Measurements from ENCODE around the gene TMEM94. TPM values are rescaled to one million over a fixed set of nuclear protein-coding genes. Genes with fewer than 3 reads are reported as not detected.

Gene TMEM94
- total and polyA plus RNA-seq, 2 of the 8 experiments (the other 6 are each of a cell fraction or from before 2014, with no cell fraction given) = 54.8 to 69.9 TPM

- H2BK5ac ChIP-seq (ENCODE audit: low read depth, low read length) = no peak overlapping the region
- H3K4ac ChIP-seq (replicated peaks; ENCODE audit: insufficient read length, low read depth, low read length) = no peak overlapping the region
- DNase-seq (ENCODE audit: low read depth in 1 of 2, low spot score in 2 of 2) = no peak
- H3K79me1 ChIP-seq (ENCODE audit: low read depth, low read length) = no peaks in the 10 kb centered on the region
- H2BK15ac ChIP-seq (ENCODE audit: low read length) = no peak overlapping the region
- H3K18ac ChIP-seq (ENCODE audit: extremely low read depth, low read length) = no peak overlapping the region
- H3K9ac ChIP-seq (replicated peaks in 1 of 4; ENCODE audit: extremely low read depth in 1 of 4, low read depth in 3 of 4, low read length in 3 of 4) = no peak overlapping the region
- H3K9me3 ChIP-seq (ENCODE audit: insufficient read depth in 2 of 2, low read depth in 1 of 2, low read length in 1 of 2) = no peaks in the 10 kb centered on the region
- H4K8ac ChIP-seq (ENCODE audit: extremely low read depth, insufficient read depth, low read length) = no peak overlapping the region
- no peaks in the 10 kb centered on the region for H3K23me2 ChIP-seq (ENCODE audit: low read depth, low read length)
- no peak overlapping the region for H3K14ac ChIP-seq (ENCODE audit: insufficient read length)
- no peak overlapping the region for H3K56ac ChIP-seq (replicated peaks; ENCODE audit: insufficient read length, low read depth, low read length)
- H4K5ac ChIP-seq (ENCODE audit: insufficient read length, low read depth, low read length) = no peak overlapping the region
- no peaks in the 10 kb centered on the region for H3K27me3 ChIP-seq (replicated peaks in 1 of 4; ENCODE audit: control insufficient read depth in 3 of 4, extremely low read depth in 1 of 4, insufficient read depth in 3 of 4, low read length in 3 of 4)
- no peak overlapping the region for H2AK5ac ChIP-seq (ENCODE audit: low read depth, low read length)
- FAIRE-seq = no peak
- POLR2A ChIA-PET (ENCODE audit: partially characterized antibody) = interaction anchor here (0.9 to 2.6 kb wide), 7 partner anchors 16 to 269 kb away, joined by 3 to 10 read pairs (median 3); partner anchors contain the start of genes GGA3 and MRPS7
- CTCF ChIA-PET (ENCODE audit: partially characterized antibody) = interaction anchor here (0.6 to 3.5 kb wide), 23 partner anchors 10 to 298 kb away, joined by 3 to 36 read pairs (median 5); partner anchors contain the start of genes MIF4GD and SLC25A19
- WGBS, 2 experiments (ENCODE audit: extremely low coverage in 1 of 2, insufficient coverage in 1 of 2, insufficient read length in 1 of 2, insufficient replicate concordance in 2 of 2, low coverage in 1 of 2, low lambda C conversion rate in 2 of 2, missing lambda C conversion rate in 1 of 2) = 83% methylated on average over 5 of the region's 5 CpGs; no CpG with 5 or more reads in 1 of the 2 experiments
- no peak overlapping the region for H2BK12ac ChIP-seq (ENCODE audit: low read depth, low read length)
- H2BK20ac ChIP-seq (ENCODE audit: low read length) = no peak overlapping the region
- no peak overlapping the region for H3K4me3 ChIP-seq (ENCODE audit: extremely low read depth in 1 of 4, insufficient read depth in 2 of 4, low read depth in 3 of 4, low read length in 4 of 4)
- no peaks in the 10 kb centered on the region for H3K36me3 ChIP-seq (ENCODE audit: control insufficient read depth in 2 of 4, insufficient read depth in 4 of 4, low read length in 3 of 4)
- no peak overlapping the region for H3K4me2 ChIP-seq (ENCODE audit: insufficient read depth in 1 of 2, low read depth in 2 of 2, low read length in 2 of 2)
- no peak overlapping the region for H3K23ac ChIP-seq (ENCODE audit: insufficient read length)
- no peak overlapping the region for H3K27ac ChIP-seq (ENCODE audit: low read depth, low read length)
- TF ChIP-seq BCL11A (IDR thresholded peaks at IDR 0.05; ENCODE audit: low read depth in 2 of 2, low read length in 2 of 2) = no peak
- TF ChIP-seq GABPA (IDR thresholded peaks at IDR 0.05; ENCODE audit: borderline replicate concordance, insufficient read depth, low read length) = no peak
- TF ChIP-seq HDAC2 (IDR thresholded peaks at IDR 0.05; ENCODE audit: borderline replicate concordance in 1 of 2, low read depth in 2 of 2, low read length in 2 of 2) = no peak
- no peak overlapping the region for H2BK120ac ChIP-seq (replicated peaks; ENCODE audit: low read depth, low read length)
- H4K20me1 ChIP-seq (replicated peaks in 1 of 2; ENCODE audit: control insufficient read depth in 1 of 2, insufficient read depth in 2 of 2, low read length in 2 of 2) = no peaks in the 10 kb centered on the region
- H4K91ac ChIP-seq (replicated peaks; ENCODE audit: insufficient read length, low read length) = no peak overlapping the region
- no peaks in the 10 kb centered on the region for H3K79me2 ChIP-seq (ENCODE audit: control insufficient read depth in 1 of 2, insufficient read depth in 2 of 2, low read length in 2 of 2)
- no peak overlapping the region for H2AFZ ChIP-seq (ENCODE audit: low read length)
- no peaks in the 10 kb centered on the region for H3K4me1 ChIP-seq (replicated peaks in 1 of 4; ENCODE audit: control insufficient read depth in 3 of 4, insufficient read depth in 4 of 4, low read length in 3 of 4)
Observed at GRCh38 chr17:75411328-75412067, 44.9 kb upstream of the TMEM94 start.

All from H1 (cell line).